Stimulated activated CD4-positive, alpha-beta T cell treated with anti-CD3 and anti-CD28 coated beads, Interleukin-12 subunit alpha, Interleukin-12 subunit beta, amount 100 ng/mL, for 4 hours (primary cell): ENCODE data around the gene MCF2L.

Experiments
- DNase-seq: peaks from one replicate; pipeline ENCODE4 v3.0.0-alpha.2; 2020

MCF2L gene

GRCh38 chr13:113118261-113119021, 149.4 kb downstream of the MCF2L start:
- no peak for DNase-seq

DNA sequence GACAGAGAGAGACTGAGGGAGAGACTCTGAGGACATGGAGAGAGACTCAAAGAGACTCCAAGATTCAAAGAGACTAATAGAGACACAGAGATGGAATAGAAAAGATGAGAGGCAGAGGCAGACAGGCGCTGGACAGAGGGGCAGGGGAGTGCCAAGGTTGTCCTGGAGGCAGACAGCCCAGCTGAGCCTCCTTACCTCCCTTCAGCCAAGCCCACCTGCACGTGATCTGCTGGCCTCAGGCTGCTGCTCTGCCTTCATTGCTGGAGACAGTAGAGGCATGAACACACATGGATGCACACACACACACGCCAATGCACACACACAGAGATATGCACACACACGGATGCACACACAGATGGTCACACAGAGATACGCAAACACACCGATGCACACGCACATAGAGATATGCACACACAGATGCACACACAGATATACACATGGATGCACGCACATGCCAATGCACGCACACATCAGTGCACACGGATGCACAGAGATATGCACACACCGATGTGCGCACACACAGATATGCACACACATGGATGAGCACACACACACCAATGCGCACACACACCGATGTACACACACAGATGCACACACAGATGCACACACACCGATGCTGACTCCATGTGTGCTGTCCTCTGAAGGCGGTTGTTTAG, 150.3 kb downstream of the MCF2L start:
- DNase-seq, result no peak

- DNase-seq, result no peak
These were observed 150.8 kb downstream of the MCF2L start for GRCh38 chr13:113119822-113120189.

DNA sequence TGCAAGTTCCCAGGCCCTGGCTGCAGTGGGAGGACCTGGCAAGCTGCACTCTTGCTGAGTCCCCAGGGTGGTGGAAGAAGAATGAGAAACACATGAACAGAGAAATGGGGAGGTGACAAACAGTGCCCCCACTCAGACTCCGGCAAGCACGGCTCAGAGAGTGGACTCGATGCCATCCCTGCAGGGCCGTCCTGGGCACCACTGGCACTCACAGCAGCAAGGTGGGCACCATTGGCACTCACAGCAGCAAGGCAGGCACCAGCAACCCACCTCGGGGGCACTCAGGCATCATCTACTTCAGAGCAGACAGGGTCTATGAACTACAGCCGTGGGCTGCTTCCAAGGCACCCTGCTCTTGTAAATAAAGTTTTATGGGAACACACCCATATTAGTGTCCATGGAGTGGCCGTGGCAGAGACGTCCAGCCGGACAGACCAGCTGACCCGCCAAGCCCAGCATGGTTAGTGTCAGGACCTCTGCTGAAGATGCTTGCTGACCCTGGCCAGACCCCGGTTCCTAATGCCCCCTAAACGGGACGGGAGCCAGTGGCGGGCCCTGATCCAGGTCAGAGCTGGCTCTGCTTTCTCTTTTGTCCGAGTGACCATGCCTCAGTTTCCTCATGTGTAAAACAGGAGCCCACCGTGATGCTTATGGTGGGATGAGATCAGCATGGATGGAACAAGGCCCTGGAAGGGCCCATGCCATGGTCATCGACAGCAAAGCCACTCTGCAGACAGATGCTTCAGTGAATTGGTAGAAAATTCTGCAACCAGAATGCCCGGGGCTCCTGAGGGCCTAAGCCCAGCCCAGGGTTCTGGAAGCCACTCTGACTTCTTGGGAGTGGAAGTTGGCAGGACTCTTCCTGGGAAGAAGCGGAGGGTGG, 151.5 kb downstream of the MCF2L start:
- DNase-seq, result no peak

GRCh38 chr13:113121183-113121927, 152.3 kb downstream of the MCF2L start:
- no peak for DNase-seq

- no peak for DNase-seq
These were observed 153.0 kb downstream of the MCF2L start for GRCh38 chr13:113121928-113122471.

- DNase-seq, result no peak
These were observed 153.7 kb downstream of the MCF2L start, which contains the start of gene F10 for GRCh38 chr13:113122550-113123225. F10 (plus strand) TSS chr13:113122799; CDS start chr13:113122856, 57 bp downstream.

GRCh38 chr13:113123226-113124201, 154.5 kb downstream of the MCF2L start:
- no peak for DNase-seq

DNA sequence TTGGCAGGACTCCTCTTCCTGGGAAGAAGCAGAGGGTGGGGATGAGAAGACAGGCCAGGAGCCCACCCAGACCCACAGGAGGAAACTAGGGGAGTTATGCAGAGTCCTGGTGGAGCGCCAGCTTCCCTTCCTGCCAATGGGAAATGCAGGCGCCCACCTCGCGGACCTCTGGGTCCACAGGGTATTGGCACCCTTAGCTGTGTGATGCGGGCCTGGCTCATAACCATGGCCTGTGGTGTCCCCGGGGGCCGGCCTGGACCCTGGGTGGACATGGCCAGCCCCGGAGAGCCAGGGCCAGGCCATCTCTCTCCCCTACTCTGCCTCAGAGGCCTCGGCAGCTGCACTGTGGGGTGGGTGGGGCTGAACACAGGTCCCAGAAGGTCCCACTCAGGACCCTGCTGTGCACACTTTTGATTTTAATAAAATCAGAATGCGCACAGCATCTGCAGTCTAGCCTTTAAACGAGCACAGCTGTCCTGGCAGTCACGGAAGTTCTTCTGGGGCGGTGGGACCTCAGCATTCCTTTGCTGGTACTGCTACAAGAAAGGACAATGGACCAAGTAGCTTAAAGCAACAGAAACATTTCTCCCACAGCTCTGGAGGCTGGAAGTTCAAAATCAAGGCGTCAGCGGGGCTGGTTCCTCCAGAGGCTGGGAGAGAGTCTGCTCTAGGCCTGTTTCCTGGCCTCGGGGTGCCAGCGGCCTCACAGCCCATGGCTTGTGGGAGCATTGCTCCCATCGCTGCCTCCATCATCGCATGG, 155.4 kb downstream of the MCF2L start:
- no peak for DNase-seq

DNA sequence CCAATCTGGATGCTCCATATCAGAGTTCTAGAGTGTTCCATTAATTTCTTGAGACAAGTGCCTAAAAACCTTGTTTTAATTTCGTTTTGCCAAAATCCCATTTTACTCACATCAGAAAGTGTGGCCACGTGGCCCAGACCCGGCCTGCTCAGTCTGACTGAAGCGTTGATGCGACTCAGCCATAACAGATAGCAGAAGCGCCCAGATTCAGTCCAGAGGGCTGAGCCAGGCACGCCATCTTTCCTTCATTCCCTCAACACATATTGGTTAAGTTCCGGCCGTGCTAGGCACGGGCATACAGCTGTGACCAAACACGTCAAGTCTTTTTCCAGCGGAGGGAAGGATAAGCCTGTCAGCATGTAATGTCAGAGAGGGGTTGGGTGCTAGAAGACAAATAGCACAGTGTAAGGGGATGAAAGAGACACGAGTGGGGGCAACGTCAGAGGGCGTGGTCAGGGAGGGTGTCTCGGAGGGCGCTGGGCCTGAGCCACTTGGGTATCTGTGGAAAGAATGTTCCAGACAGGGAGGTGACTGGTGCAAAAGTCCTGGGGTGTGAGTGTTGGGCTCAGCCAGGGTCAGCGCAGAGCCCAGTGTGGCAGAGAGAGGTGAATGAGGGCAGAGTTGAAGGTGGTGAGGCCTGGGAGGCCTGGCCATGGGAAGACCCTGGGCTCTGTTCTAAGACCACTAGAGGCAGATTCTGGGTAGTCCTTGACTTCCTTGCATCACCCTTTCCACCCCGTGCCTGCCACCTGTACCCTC, 156.7 kb downstream of the MCF2L start:
- DNase-seq, result no peak

DNA sequence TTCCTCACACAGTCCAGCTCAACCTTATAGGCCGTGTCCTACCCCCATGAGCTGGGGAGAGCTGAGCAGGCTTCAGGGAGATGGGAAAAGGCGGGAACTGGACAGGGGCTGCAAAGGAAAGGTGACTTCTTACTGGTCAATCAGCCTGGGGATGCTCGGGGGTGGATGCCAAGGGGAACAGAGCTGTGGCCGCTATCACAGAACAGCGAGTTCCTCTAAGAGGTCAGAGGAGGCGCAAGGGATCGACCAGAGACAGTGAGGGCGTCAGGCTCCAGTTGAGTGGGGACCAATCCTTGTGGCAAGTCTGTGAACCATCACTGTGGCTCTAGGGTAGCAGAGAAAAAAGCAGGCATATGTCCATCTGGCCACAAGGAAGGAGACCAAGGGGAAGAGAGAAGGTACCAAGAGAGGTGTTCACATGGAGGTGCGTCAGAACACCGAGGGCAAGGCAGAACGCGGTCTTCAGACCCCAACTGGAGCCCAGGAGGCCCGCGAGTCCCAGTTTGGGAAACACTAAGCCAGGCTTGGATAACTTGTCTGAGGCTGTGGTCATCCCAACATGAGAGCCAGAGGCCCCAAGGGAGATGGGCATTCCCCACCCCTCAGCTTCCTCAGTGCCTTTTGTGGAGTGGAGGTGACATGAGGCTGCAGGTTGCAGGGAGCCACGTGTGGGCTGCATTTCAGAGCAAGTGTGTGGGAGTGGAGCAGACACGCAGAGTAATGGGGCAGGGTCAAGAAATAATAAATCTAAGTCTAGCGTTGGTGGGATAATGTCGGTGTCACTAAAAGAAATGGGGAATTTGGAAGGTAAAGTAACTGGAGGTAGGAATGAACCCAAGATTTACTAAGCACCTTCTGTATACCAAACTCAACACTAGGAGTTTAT, 157.5 kb downstream of the MCF2L start:
- DNase-seq, result no peak

GRCh38 chr13:113129480-113129879, 160.5 kb downstream of the MCF2L start:
- no peak for DNase-seq

DNA sequence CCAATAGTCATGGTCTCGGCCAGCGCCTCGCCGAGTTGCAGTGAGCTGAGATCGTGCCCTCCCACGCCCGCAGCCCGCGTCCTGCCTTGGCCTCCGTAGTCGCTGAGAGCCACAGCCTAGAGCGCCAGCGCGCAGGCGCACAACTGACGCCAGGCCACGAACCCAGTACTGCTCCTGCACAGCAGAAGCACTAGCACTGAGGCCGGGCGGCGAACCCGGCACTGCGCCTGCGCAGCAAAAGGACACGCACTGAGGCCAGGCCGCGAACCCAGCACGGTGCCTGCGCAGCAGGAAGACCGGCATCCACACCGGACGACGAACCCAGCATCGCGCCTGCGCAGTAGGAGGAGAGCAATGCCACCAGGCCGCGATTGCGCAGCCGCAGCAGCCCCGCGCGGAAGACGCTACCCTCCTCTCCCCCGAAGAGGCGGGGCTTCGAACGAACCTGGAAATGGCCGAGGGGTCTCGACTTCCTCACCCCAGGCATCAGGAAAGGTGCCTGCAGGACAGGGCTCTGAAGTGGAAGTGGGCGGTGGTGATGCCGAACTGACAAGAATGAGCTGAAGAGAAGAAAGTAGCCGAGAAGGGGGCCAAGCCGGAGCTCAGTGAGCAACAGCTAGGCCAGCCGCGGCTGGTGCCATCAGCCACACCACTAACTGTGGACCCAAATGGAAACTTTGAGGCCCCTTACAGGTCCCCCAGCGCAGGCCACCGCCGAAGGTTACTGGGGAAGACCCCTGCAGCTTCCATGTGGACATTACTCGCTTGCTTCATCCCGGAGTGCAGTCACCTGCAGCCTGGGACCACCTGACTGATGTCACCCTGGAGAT, 161.1 kb downstream of the MCF2L start:
- DNase-seq, result peak; percentile 46

DNA sequence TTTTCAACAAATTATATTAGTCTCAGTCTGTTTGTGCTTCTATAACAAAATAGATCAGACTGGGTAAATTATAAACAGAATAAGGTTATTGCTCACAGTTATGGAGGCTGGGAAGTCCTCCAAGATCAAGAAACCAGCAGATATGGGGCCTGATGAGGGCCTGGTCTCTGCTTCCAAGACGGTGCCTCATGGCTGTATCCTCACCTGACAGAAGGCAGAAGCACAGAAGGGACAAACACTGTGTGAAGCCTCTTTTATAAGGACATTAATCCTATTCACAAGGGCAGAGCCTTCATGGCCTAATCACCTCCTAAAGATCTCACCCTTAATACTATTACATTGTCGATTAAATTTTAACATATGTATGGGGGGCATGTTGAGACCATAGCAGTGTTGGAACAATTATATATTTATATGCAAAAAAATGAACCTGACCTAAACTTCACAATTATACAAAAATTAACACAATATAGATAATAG, 166.3 kb downstream of the MCF2L start:
- DNase-seq, result no peak

GRCh38 chr13:113137691-113138298, 168.8 kb downstream of the MCF2L start:
- DNase-seq, result no peak

GRCh38 chr13:113138792-113139551, 170.0 kb downstream of the MCF2L start:
- no peak for DNase-seq
